HG03039 (cell line): ENCODE data around the gene MYRFL.
"Not testable (repeated sequence)": the region's sequence is repeated elsewhere in the genome, so short reads cannot be mapped to it uniquely, and the experiment has no call there.

Experiments
- ATAC-seq: cut with Tn5 transposase; IDR thresholded peaks from one replicate; pipeline ENCODE4 v1.9.1; 2021; ENCODE audit warnings: mild to moderate bottlenecking, moderate library complexity; ENCODE audit not compliant: unreplicated experiment

The MYRFL gene

DNA sequence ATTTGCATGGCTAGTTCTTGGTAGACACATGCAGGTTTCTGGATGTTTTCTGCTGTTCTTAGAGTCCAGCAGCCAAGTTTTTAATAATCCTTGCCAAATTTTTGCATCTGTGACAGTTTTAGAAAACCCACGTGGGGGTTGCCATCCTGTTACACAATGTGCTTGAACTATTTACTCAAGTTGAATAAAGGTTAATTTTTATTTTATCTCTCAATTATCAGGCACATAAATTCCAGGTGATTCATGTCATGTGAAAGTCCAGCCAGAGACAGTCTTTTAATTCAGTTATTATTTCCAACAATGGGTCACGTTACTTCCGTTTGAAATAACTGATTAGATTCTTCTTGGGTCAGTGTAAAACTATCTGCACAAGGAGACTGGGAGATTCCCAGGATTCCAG is 15.7 kb downstream of the MYRFL start:
- no peak for ATAC-seq

GRCh38 chr12:69843608-69844007 is 18.6 kb downstream of the MYRFL start:
- ATAC-seq = no peak

- ATAC-seq = no peak
Measured at GRCh38 chr12:69844416-69844815, 19.4 kb downstream of the MYRFL start.

DNA sequence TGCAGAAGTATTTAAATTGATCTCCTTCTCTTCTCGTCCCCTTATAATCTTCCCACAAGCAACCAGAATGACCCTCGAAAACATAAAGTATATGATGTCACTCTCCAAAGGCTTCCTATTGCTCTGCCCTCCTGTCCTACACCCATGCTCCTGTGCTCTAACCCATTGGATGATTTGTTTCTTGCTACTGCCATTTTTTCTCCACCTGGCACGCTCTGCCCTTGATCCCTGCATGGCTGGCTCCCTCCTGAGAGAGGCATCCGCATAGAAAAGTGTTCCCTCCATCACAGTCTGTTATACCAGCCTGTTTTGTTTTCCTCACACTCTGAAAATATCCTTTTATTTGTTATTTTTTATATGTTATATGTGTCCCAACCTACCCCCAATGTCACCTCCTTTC is 19.8 kb downstream of the MYRFL start:
- no peak for ATAC-seq

DNA sequence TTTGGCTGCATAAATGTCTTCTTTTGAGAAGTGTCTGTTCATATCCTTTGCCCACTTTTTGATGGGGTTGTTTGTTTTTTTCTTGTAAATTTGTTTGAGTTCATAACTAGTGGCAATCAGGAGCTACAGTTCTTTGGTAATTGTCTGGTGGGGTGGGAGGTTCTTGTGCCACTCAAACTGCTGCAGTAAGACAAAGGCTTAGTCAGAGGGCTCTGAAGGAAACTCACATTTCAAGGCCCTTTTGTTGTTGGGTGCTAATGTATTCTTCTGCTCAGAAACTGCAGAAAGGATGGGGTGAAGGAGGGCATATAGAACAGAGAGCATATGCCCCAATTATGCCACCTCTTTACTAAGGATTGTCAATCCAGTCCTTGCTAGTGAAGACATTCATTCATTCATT is 21.9 kb downstream of the MYRFL start:
- ATAC-seq = no peak

DNA sequence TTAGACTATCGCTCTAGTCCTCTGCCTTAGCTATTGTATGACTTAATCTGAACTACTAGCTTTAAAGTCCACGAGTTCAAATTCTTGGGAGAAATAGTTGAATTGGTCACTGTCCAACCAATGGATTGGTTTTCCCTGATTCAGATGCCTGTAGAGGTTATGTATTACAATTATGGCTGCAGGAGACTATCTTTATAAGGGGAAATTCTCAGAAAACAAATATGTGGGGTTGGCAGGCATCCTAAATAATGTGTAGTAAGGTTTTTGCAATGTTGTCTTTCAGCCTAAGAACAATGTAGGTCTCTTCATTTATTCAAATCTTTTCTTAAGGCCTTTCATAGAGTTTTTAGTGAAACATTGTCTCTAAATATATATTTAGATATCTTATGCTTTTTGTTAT is 26.9 kb downstream of the MYRFL start:
- no peak for ATAC-seq

DNA sequence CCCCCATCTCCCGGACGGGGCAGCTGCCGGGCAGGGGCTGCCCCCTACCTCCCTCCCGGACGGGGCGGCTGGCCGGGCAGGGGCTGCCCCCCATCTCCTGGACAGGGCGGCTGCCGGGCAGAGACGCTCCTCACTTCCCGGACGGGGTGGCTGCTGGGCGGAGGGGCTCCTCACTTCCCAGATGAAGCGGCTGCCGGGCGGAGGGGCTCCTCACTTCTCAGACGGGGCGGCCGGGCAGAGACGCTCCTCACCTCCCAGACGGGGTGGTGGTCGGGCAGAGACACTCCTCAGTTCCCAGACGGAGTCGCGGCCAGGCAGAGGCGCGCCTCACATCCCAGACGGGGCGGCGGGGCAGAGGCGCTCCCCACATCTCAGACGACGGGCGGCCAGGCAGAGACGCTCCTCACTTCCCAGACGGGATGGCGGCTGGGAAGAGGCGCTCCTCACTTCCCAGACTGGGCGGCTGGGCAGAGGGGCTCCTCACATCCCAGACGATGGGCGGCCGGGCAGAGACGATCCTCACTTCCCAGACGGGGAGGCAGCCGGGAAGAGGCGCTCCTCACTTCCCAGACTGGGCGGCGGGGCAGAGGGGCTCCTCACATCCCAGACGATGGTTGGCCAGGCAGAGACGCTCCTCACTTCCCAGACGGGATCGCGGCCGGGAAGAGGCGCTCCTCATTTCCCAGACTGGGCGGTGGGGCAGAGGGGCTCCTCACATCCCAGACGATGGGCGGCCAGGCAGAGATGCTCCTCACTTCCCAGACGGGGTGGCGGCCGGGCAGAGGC is 28.3 kb downstream of the MYRFL start:
- ATAC-seq = not testable (repeated sequence)

DNA sequence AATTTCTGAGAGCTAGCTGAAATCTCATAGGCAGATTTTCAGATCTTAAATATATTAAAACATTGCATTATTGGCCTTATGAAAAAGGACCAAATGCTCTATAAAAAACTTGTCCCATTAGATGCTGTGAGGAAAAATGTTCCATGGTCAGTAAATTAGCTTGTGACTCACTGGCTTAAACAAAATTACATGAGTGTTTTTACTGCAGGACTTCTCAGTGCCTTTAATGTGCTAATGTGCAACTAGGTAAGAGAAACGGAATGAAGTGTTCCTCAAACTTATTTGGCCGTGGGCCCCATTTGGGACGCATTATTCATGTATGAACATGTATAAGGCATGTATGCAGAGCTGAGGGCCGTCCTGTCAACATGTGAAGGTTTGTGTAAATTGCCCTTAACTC is 41.7 kb downstream of the MYRFL start:
- no peak for ATAC-seq

DNA sequence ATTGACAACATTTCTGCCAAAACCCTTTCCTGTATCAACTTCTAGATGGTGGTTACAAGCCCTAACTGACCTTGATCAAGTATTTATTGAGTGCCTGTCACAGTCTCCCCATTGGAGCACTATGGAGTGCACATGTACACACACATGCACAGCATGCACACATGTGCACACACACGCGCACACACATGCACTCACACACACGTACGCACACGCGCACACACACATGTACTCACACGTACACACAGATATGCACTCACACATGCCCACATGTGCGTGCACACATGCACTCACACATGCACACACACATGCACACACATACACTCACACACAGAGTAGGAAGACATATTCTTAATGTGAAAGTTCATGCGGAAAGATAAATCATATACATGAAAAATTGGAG is 43.7 kb downstream of the MYRFL start:
- ATAC-seq = no peak

DNA sequence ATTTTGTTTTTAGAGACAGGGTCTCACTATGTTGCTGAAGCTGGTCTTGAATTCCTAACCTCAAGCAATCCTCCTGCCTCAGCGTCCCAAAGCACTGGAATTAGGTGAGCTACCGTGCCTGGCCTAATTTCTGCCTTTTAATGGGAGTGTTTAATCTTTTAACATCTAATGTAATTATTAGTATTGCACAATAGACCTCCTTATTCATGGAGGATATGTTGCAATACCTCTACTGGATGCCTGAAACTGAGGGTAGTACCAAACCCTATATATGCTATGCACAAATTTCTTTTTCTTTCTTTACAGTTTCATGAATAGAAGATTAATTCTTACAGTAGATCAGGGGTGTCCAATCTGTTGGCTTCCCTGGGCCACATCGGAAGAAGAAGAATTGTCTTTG is 47.8 kb downstream of the MYRFL start:
- ATAC-seq = no peak

DNA sequence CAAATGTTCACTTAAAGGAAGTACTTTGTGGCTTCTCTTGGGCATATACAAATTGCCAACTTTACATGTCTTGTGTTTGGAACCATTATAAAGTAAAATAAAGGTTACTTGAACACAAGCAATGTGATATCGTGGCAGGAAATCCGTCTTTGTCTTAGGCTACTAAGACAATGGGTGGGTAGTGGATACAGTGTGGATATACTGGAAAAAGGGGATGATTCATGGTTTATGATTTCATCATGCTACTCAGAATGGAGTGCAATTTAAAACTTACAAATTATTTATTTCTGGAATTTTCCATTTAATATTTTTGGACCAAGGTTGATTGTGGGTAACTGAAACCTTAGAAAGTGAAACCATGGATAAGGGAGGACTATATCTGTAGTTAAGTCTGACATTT is 48.4 kb downstream of the MYRFL start:
- ATAC-seq = no peak

DNA sequence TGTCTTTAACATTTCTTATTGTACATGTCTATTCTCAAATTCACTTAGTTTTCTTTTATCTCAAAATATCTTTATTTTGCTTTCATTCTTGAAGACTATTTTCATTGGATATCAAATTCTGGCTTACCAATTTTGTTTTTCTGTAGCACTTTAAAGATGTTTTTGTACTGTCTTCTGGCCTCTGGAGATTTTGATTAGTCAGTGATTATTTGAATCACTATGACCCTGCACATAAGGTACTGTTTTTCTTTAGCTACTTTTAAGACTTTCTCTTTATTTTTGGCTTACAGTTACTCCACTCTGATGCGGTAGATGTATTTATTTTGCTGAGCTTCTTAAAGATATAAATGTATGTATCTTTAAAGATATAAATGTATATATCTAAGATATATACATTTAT is 49.6 kb downstream of the MYRFL start:
- no peak for ATAC-seq

DNA sequence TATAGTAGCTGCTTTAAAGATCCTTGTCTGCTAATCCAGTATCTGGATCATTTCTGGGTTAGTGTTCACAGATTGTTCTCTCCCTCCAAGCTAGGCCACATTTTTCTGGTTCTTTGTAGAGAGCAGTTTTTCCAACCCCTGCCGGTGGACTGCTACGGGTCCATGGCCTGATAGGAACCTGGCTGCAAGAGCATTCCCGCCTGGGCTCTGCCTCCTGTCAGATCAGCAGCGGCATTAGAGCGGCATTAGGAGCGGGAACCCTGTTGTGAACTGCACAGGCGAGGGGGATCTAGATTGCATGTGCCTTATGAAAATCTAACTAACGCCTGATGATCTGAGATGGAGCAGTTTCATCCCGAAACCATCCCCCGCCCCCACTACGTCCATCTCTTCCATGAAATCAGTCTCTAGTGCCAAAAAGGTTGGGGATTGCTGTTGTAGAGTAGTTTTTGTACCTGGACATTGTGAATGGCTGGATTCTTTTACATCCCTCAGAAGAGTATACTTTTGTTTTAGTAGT is 50.4 kb downstream of the MYRFL start:
- ATAC-seq = no peak

- peak; percentile 96 for ATAC-seq
Measured at GRCh38 chr12:69879007-69879960, 54.3 kb downstream of the MYRFL start.

DNA sequence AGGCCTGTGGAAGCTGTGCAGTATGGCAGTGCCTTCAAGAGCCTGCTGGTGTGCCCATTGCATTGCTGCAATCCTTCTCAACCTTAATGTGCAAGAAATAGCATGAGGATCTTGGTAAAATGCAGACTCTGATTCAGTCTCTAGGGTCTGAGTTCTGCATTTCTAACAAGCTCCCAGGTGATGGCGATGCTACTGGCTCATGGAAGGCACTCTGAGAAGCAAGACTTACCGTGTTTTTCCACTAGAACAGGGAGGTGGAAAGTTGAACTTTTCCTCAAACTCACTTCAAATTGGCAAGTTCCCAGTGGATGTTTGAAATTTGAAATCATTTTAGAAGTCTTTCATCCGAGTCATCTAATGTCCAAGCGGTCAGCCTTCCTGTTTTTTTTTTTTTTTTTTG is 55.5 kb downstream of the MYRFL start:
- ATAC-seq = no peak

GRCh38 chr12:69881771-69882170 is 56.7 kb downstream of the MYRFL start:
- ATAC-seq = no peak

DNA sequence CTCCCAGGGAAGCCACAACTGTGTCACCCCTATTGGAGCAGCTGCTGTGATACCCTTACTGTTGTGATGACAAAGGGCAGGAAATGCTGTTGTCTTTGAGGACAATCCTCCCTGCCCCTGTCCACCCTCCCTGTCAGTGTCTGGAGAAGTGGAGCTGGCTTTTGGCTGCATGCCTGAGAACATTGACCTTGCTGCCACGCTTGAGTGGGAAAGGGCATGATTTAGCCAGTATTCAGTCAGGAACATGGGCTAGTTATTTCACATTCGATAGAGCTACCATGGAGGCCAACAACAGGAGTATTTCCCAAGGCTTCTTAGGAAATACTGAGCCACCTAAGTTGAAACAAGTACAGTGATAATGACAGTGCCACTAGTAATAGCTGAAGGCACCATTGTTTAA is 59.4 kb downstream of the MYRFL start:
- no peak for ATAC-seq

DNA sequence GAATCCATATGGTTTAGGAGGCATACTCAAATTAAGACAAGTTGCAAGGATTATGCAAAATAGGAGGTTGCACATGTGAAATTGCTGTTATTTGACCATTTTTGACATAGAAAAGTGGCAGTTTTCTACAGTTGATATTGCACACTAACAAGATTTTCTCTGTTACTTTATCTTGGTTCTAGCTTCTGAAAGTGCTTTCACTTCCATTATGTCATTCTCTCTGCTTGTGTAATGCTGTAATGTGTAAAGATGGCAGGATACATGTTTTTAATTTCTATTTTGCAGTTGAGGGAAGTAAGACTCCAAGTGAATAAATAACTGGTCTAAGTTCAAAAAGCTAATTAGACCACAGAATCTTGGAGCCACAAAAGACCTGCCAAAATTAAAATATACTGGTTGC is 60.6 kb downstream of the MYRFL start:
- no peak for ATAC-seq

DNA sequence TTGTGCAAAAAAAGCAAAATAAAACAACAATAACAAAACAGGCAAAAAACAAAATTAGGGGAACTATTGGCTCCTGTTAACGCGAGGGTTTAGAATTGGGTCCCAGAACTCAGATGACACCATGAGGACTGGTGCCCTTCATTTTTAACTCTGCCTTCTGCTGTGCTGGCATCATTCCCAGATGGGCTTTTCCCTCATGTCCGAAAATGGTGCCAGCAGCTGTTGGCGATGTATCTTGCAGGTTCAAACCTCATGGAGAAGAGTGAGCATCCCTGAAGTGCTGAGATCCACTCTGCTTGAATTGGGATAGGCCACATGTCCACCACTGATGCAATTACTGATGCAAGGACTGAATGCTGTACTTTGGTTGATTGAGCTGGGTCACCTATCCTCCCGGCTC is 61.1 kb downstream of the MYRFL start:
- no peak for ATAC-seq

DNA sequence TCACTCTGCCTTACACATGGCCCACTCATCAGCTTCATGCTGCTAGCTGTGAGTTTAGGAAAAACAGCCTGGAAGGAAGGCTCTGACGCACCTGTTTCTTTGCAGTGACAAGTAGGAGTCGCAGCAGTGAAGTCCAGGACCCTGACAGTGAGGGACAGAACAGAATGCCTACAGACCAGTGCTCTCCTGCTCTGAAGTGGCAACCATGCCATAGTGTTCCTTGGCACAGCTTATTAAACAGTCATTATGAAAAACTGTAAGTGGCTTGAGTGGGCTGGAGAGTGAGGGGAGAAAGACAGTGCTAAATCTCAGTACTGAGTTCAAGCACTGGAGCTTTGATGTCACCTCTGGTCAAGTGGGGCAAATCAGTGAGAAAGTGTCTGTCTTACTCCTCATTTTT is 61.7 kb downstream of the MYRFL start:
- no peak for ATAC-seq

DNA sequence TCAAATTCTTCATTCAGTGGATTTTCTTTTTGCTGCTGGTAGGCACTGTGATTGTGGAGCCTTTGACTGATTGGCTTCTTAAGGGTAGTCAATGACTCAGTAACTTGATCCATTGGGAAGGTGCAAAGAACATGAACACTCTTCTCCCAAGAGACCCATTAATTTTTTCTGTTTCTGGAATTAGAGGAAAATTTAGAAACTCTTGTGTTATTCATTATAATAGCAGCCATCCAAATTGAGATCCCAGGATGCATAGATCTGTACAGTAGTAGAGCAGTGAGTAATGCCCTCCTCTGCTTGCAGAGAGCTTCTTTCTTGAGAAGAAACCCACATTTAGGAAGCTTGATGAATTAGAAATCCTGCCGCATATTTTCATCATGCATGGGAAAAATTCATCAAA is 63.9 kb downstream of the MYRFL start:
- no peak for ATAC-seq
